Sigmoid colon (tissue), 7 donors: ENCODE measurements around the gene MOB1B. TPM values are rescaled to one million over a fixed set of nuclear protein-coding genes. Genes with fewer than 3 reads are reported as not detected.
A peak's percentile ranks its signal among the peaks of the same experiment; 100 is the strongest.

ENCODE experiments used
- DNase-seq: peaks from one replicate; pipeline ENCODE4 v3.0.0-alpha.2; 2019
- H3K27ac ChIP-seq, 4 donors: fragments of 200-600 bp; sonication (generic); one replicate each; pipeline ENCODE4 v1.5.1; 2016 to 2019; ENCODE audit warnings: mild to moderate bottlenecking in 1 of 4
- H3K27me3 ChIP-seq, 3 donors: fragments of 200-600 bp; sonication (generic); one replicate each; pipeline ENCODE4 v1.5.1; 2019; ENCODE audit warnings: mild to moderate bottlenecking in 1 of 3
- H3K36me3 ChIP-seq, 4 donors: fragments of 200-600 bp; sonication (generic); one replicate each; pipeline ENCODE4 v1.5.1; 2016 to 2019
- H3K4me1 ChIP-seq, 4 donors: fragments of 200-600 bp; sonication (generic); one replicate each; pipeline ENCODE4 v1.5.1; 2017 to 2019
- H3K4me3 ChIP-seq, 4 donors: fragments of 200-600 bp; sonication (generic); one replicate each; pipeline ENCODE4 v1.5.1; 2017 to 2019; ENCODE audit warnings: mild to moderate bottlenecking in 2 of 4, moderate library complexity in 1 of 4
- H3K9me3 ChIP-seq, 4 donors: fragments of 200-600 bp in 3 of 4; sonication (generic) in 3 of 4; one replicate each; pipeline versions ENCODE4 v1.5.1 to v1.6.1; 2013 to 2019
- CTCF ChIP-seq, 4 experiments: fragments of 450-650 bp in 3 of 4; fragments of 200-600 bp in 1 of 4; IDR thresholded peaks; one replicate each; pipeline ENCODE4 v1.5.1; 2016 to 2019; ENCODE audit warnings: antibody characterized with exemption in 4 of 4, mild to moderate bottlenecking in 3 of 4, moderate library complexity in 2 of 4
- EP300 ChIP-seq, 4 donors: sonication (generic); formaldehyde crosslinking; IDR thresholded peaks; one replicate each; pipeline ENCODE4 v1.6.1; 2017; ENCODE audit warnings: antibody characterized with exemption in 4 of 4
- POLR2A ChIP-seq, 2 donors: fragments of 450-650 bp; IDR thresholded peaks; one replicate each; pipeline ENCODE4 v1.6.1; 2016; ENCODE audit warnings: antibody characterized with exemption in 2 of 2, mild to moderate bottlenecking in 2 of 2, moderate library complexity in 2 of 2
- POLR2AphosphoS5 ChIP-seq, 4 donors: sonication (generic); formaldehyde crosslinking; IDR thresholded peaks; one replicate each; pipeline ENCODE4 v1.6.1; 2017; ENCODE audit warnings: antibody characterized with exemption in 4 of 4
- WGBS, 2 donors: extraction: QIAGEN DNeasy Blood & Tissue Kit; methylation state at CpG; one replicate each; pipeline ENCODE4 v1.1.7; 2013; 5-methylcytosine and 5-hydroxymethylcytosine counted together
- intact Hi-C: fragments of 100-400 bp; cut with DNase I; formaldehyde crosslinking; loops from one replicate; pipeline ENCODE4 v1.15.1; 2023
- polyA plus RNA-seq, 3 donors: library from polyadenylated mRNA; stranded (reverse); fragments of 200-250 nt; gene quantifications; one replicate each; pipeline ENCODE4 v1.2.3, GENCODE V29; 2013
- total RNA-seq, 4 donors: library from RNA; depleted of rRNA; stranded (reverse); fragments of >200 nt; gene quantifications; one replicate each; pipeline ENCODE4 v1.1.0, GENCODE V29; 2016
- donor health status: healthy with polysubstance abuse.
- donor health status: Bipolar disorder and iron deficiency.
- donor health status: healthy.

Gene MOB1B
- total and polyA plus RNA-seq, 7 donors: 3.0 to 21.7 (median 15.7) TPM

- 61 to 76% methylated on average over 6 of the region's 6 CpGs for WGBS, 2 donors
These were observed 17.0 kb upstream of the MOB1B start for GRCh38 chr4:70885174-70885573.

GRCh38 chr4:70892086-70892769 is 9.9 kb upstream of the MOB1B start:
- peaks cover 0 to 13% (median 5%) of the 10 kb centered on the region in 4 donors for H3K4me1 ChIP-seq
- intact Hi-C loops: no loop called here

More at GRCh38 chr4:70885174-70885573, 17.0 kb upstream of the MOB1B start:
- no peaks in the 10 kb centered on the region for H3K9me3 ChIP-seq
- intact Hi-C loops: no loop called here
- DNase-seq: no peak
- no peak for TF ChIP-seq POLR2A (IDR thresholded peaks at IDR 0.05)
- no peak for TF ChIP-seq EP300 (IDR thresholded peaks at IDR 0.05)
- no peak for TF ChIP-seq CTCF (IDR thresholded peaks at IDR 0.05)
- no peak for TF ChIP-seq POLR2AphosphoS5 (IDR thresholded peaks at IDR 0.05)
- H3K36me3 ChIP-seq: no peaks in the 10 kb centered on the region
- H3K27me3 ChIP-seq: no peaks in the 10 kb centered on the region
- no peak overlapping the region for H3K4me3 ChIP-seq
- H3K4me1 ChIP-seq: no peaks in the 10 kb centered on the region
- no peak overlapping the region for H3K27ac ChIP-seq

GRCh38 chr4:70893790-70894189 is 8.4 kb upstream of the MOB1B start:
- no peaks in the 10 kb centered on the region for H3K27me3 ChIP-seq
- H3K4me1 ChIP-seq: peaks cover 0 to 13% (median 5%) of the 10 kb centered on the region in 4 donors
- intact Hi-C loops: no loop called here
- 72% methylated on average over 7 of the region's 7 CpGs for WGBS, 2 donors
- TF ChIP-seq EP300 (IDR thresholded peaks at IDR 0.05): no peak
- no peak for TF ChIP-seq CTCF (IDR thresholded peaks at IDR 0.05)
- no peak for TF ChIP-seq POLR2A (IDR thresholded peaks at IDR 0.05)
- no peak for TF ChIP-seq POLR2AphosphoS5 (IDR thresholded peaks at IDR 0.05)
- H3K27ac ChIP-seq: no peak overlapping the region
- H3K9me3 ChIP-seq: no peaks in the 10 kb centered on the region
- no peaks in the 10 kb centered on the region for H3K36me3 ChIP-seq
- no peak for DNase-seq
- H3K4me3 ChIP-seq: no peak overlapping the region

More at GRCh38 chr4:70892086-70892769, 9.9 kb upstream of the MOB1B start:
- no peak overlapping the region for H3K27ac ChIP-seq
- no peaks in the 10 kb centered on the region for H3K36me3 ChIP-seq
- DNase-seq: peak; percentile 67
- TF ChIP-seq CTCF (IDR thresholded peaks at IDR 0.05) (no peak), EP300 (IDR thresholded peaks at IDR 0.05) (no peak), POLR2AphosphoS5 (IDR thresholded peaks at IDR 0.05) (no peak)
- 91 to 92% methylated on average over 11 of the region's 11 CpGs for WGBS, 2 donors
- no peaks in the 10 kb centered on the region for H3K27me3 ChIP-seq
- H3K9me3 ChIP-seq: no peaks in the 10 kb centered on the region
- no peak overlapping the region for H3K4me3 ChIP-seq

GRCh38 chr4:70895405-70895804 is 6.8 kb upstream of the MOB1B start:
- no peaks in the 10 kb centered on the region for H3K27me3 ChIP-seq
- H3K4me1 ChIP-seq: peaks cover 0 to 13% (median 5%) of the 10 kb centered on the region in 4 donors
- TF ChIP-seq POLR2AphosphoS5 (IDR thresholded peaks at IDR 0.05) (no peak), CTCF (IDR thresholded peaks at IDR 0.05) (no peak), EP300 (IDR thresholded peaks at IDR 0.05) (no peak), POLR2A (IDR thresholded peaks at IDR 0.05) (no peak)
- intact Hi-C loops: no loop called here
- no peak for DNase-seq
- peak overlapping the region in 2 of 4 donors; percentile 21 to 36 for H3K27ac ChIP-seq
- 14 to 58% methylated on average over 2 of the region's 2 CpGs for WGBS, 2 donors
- H3K9me3 ChIP-seq: no peaks in the 10 kb centered on the region
- H3K4me3 ChIP-seq: no peak overlapping the region
- no peaks in the 10 kb centered on the region for H3K36me3 ChIP-seq
